IMR-90 (cell line): ENCODE data around the gene KIAA0513. TPM values are rescaled to one million over a fixed set of nuclear protein-coding genes. Genes with fewer than 3 reads are reported as not detected.

ENCODE experiments used
- ATAC-seq: fragments of 200-7000 bp; cut with Tn5 transposase; 2 replicates; pipeline ENCODE4 v1.9.1; 2020; ENCODE audit warnings: low read depth, mild to moderate bottlenecking, moderate library complexity
- BruUV-seq: library from RNA; stranded (reverse); fragments of 400-500 nt; replicated peaks from 2 replicates; lab custom pipeline; 2021; lab: Mats Ljungman, UMichigan
- CTCF ChIA-PET: fragments of 300-600 bp; formaldehyde crosslinking; extraction: SDS; loops from one replicate; lab custom pipeline; 2021; ENCODE audit warnings: antibody characterized with exemption; lab: Yijun Ruan, JAX
- POLR2A ChIA-PET: fragments of 300-600 bp; sonication (Branson Sonifier 250); formaldehyde crosslinking; loops from one replicate; lab custom pipeline; 2022; ENCODE audit warnings: antibody characterized with exemption; ENCODE audit not compliant: unreplicated experiment; lab: Charles Lee
- DNase-seq: peaks from one replicate; pipeline ENCODE4 v3.0.0; 2013
- H2AFZ ChIP-seq: replicated peaks from 2 replicates; pipeline ENCODE3; 2013; ENCODE audit warnings: low read length, mild to moderate bottlenecking; ENCODE audit not compliant: poor library complexity
- H2AK5ac ChIP-seq: 2 replicates; pipeline ENCODE4 v1.6.1; 2013; ENCODE audit warnings: low read depth, low read length, inconsistent platforms
- H2AK9ac ChIP-seq: replicated peaks from 2 replicates; pipeline ENCODE3; 2013; ENCODE audit warnings: mild to moderate bottlenecking, low read depth, low read length, moderate library complexity; ENCODE audit not compliant: poor library complexity
- H2BK120ac ChIP-seq: 2 replicates; pipeline ENCODE4 v1.6.1; 2013; ENCODE audit warnings: low read depth, low read length, inconsistent platforms
- H2BK15ac ChIP-seq: 3 replicates; pipeline ENCODE4 v1.6.1; 2013; ENCODE audit warnings: low read depth, low read length, inconsistent platforms
- H2BK20ac ChIP-seq: 2 replicates; pipeline ENCODE4 v1.6.1; 2013; ENCODE audit warnings: low read depth, mild to moderate bottlenecking, inconsistent platforms, low read length, moderate library complexity
- H2BK5ac ChIP-seq: 2 replicates; pipeline ENCODE4 v1.6.1; 2013; ENCODE audit warnings: mild to moderate bottlenecking, low read depth, low read length, inconsistent platforms; ENCODE audit not compliant: poor library complexity, severe bottlenecking
- H3K14ac ChIP-seq: replicated peaks from 2 replicates; pipeline ENCODE4 v1.6.1; 2013; ENCODE audit warnings: low read depth, low read length, inconsistent platforms
- H3K18ac ChIP-seq: 2 replicates; pipeline ENCODE4 v1.6.1; 2013; ENCODE audit warnings: low read depth, low read length, control low read depth
- H3K23ac ChIP-seq: 2 replicates; pipeline ENCODE4 v1.6.1; 2013; ENCODE audit warnings: low read depth, low read length, inconsistent platforms
- H3K27ac ChIP-seq: 2 replicates; pipeline ENCODE4 v1.5.1; 2013; ENCODE audit warnings: mild to moderate bottlenecking, control low read depth, low read length; ENCODE audit not compliant: insufficient read depth
- H3K27me3 ChIP-seq: 2 replicates; pipeline ENCODE4 v1.6.1; 2013; ENCODE audit warnings: low read length; ENCODE audit not compliant: control insufficient read depth, insufficient read depth
- H3K36me3 ChIP-seq: 2 replicates; pipeline ENCODE4 v1.6.1; 2013; ENCODE audit warnings: low read length, mixed read lengths; ENCODE audit not compliant: control insufficient read depth, insufficient read depth
- H3K4ac ChIP-seq: 2 replicates; pipeline ENCODE4 v1.6.1; 2013; ENCODE audit warnings: low read depth, low read length, inconsistent platforms
- H3K4me1 ChIP-seq: 2 replicates; pipeline ENCODE4 v1.6.1; 2013; ENCODE audit warnings: low read length, mixed read lengths; ENCODE audit not compliant: control insufficient read depth, insufficient read depth
- H3K4me2 ChIP-seq: 2 replicates; pipeline ENCODE4 v1.6.1; 2013; ENCODE audit warnings: low read depth, mild to moderate bottlenecking, control low read depth, low read length, moderate library complexity
- H3K4me3 ChIP-seq: 2 replicates; pipeline ENCODE4 v1.5.1; 2013; ENCODE audit warnings: low read depth, mild to moderate bottlenecking, control low read depth, low read length, moderate library complexity; ENCODE audit not compliant: insufficient read depth
- H3K56ac ChIP-seq: 2 replicates; pipeline ENCODE4 v1.6.1; 2013; ENCODE audit warnings: low read length, inconsistent platforms; ENCODE audit not compliant: insufficient read depth; ENCODE audit errors: extremely low read depth
- H3K79me1 ChIP-seq, 2 experiments: 2 replicates each; pipeline ENCODE4 v1.6.1; 2013; ENCODE audit warnings: low read length in 2 of 2, inconsistent platforms in 1 of 2, low read depth in 1 of 2
- H3K9ac ChIP-seq: 2 replicates; pipeline ENCODE4 v1.6.1; 2013; ENCODE audit warnings: low read depth, low read length, control low read depth
- H3K9me1 ChIP-seq: 2 replicates; pipeline ENCODE4 v1.6.1; 2013; ENCODE audit warnings: low read length, inconsistent platforms; ENCODE audit not compliant: insufficient read depth
- H3K9me3 ChIP-seq: 2 replicates; pipeline ENCODE4 v1.6.1; 2013; ENCODE audit warnings: low read length; ENCODE audit not compliant: control insufficient read depth, insufficient read depth
- H4K20me1 ChIP-seq: 2 replicates; pipeline ENCODE4 v1.6.1; 2013; ENCODE audit warnings: low read length, inconsistent platforms; ENCODE audit not compliant: insufficient read depth
- H4K5ac ChIP-seq: 2 replicates; pipeline ENCODE4 v1.6.1; 2013; ENCODE audit warnings: mild to moderate bottlenecking, low read depth, low read length, control low read depth
- H4K8ac ChIP-seq, 2 experiments: 2 replicates each; pipeline ENCODE4 v1.6.1; 2013; ENCODE audit warnings: low read depth in 2 of 2, low read length in 2 of 2, control low read depth in 1 of 2, inconsistent platforms in 1 of 2
- H4K91ac ChIP-seq: 2 replicates; pipeline ENCODE4 v1.6.1; 2013; ENCODE audit warnings: low read depth, low read length, inconsistent platforms; ENCODE audit not compliant: insufficient read depth
- CEBPB ChIP-seq: IDR thresholded peaks from 2 replicates; pipeline ENCODE4 v1.6.1; 2012; ENCODE audit warnings: low read depth, low read length, improper control_type of control experiment
- CHD1 ChIP-seq: IDR thresholded peaks from 2 replicates; pipeline ENCODE4 v1.6.1; 2012; ENCODE audit warnings: low read depth, low read length, improper control_type of control experiment
- FOS ChIP-seq: fragments of 150-350 bp; IDR thresholded peaks from 2 replicates; pipeline ENCODE4 v1.6.1; 2016; ENCODE audit warnings: low read depth, low read length
- MAFK ChIP-seq: IDR thresholded peaks from 2 replicates; pipeline ENCODE4 v1.6.1; 2012; ENCODE audit warnings: low read depth, low read length, improper control_type of control experiment
- MAZ ChIP-seq: IDR thresholded peaks from 2 replicates; pipeline ENCODE4 v1.6.1; 2012; ENCODE audit warnings: low read depth, mild to moderate bottlenecking, low read length, improper control_type of control experiment, moderate library complexity, borderline replicate concordance
- MXI1 ChIP-seq: IDR thresholded peaks from 2 replicates; pipeline ENCODE4 v1.6.1; 2012; ENCODE audit warnings: low read depth, mild to moderate bottlenecking, low read length, moderate library complexity, borderline replicate concordance
- RAD21 ChIP-seq: IDR thresholded peaks from 2 replicates; pipeline ENCODE4 v1.6.1; 2012; ENCODE audit warnings: low read length, improper control_type of control experiment
- RCOR1 ChIP-seq: IDR thresholded peaks from 2 replicates; pipeline ENCODE4 v1.6.1; 2012; ENCODE audit warnings: mild to moderate bottlenecking, low read length, improper control_type of control experiment; ENCODE audit not compliant: insufficient replicate concordance
- RFX5 ChIP-seq: IDR thresholded peaks from 2 replicates; pipeline ENCODE4 v1.8.0; 2012; ENCODE audit warnings: low read depth, mild to moderate bottlenecking, low read length, moderate library complexity
- SMC3 ChIP-seq: fragments of 150-350 bp; IDR thresholded peaks from 2 replicates; pipeline ENCODE4 v1.6.1; 2016; ENCODE audit warnings: low read depth, mild to moderate bottlenecking, antibody characterized with exemption, low read length, moderate library complexity
- WGBS, 2 experiments: methylation state at CpG; one replicate each; pipeline versions ENCODE4 v1.1.5 to v1.1.7; 2013; ENCODE audit warnings: missing lambda C conversion rate in 2 of 2; ENCODE audit not compliant: insufficient read length in 1 of 2; ENCODE audit errors: extremely low coverage in 2 of 2; 5-methylcytosine and 5-hydroxymethylcytosine counted together
- dilution Hi-C: fragments of 300-500 bp; cut with HindIII; formaldehyde crosslinking; loops from one replicate; pipeline ENCODE4 v1.14.3; 2018; ENCODE audit warnings: low sequenced_read_pairs; ENCODE audit not compliant: unreplicated experiment
- in situ Hi-C: fragments of 300-500 bp; cut with MboI; formaldehyde crosslinking; loops from 3 replicates; pipeline ENCODE4 v1.14.3; 2019; ENCODE audit warnings: low sequenced_read_pairs, inconsistent platforms, mixed read lengths
- intact Hi-C: fragments of 100-400 bp; cut with micrococcal nuclease; formaldehyde crosslinking; loops from 2 replicates; pipeline ENCODE4 v1.10.0; 2022
- polyA plus RNA-seq, 3 experiments: library from polyadenylated mRNA; depleted of rRNA; stranded (reverse); fragments of >200 nt; gene quantifications; 2 replicates each; pipeline ENCODE4 v1.2.3, GENCODE V29; 2012; ENCODE audit warnings: low replicate concordance in 1 of 3
- total RNA-seq: library from RNA; depleted of rRNA; stranded (reverse); fragments of >200 nt; gene quantifications from 2 replicates; pipeline ENCODE4 v1.2.3, GENCODE V29; 2012
- TF ChIP-seq, protein P1 (sequence below): fragments of 150-350 bp; IDR thresholded peaks from 2 replicates; pipeline ENCODE4 v1.6.1; 2017; ENCODE audit warnings: mild to moderate bottlenecking, antibody characterized with exemption, low read length, low read depth
- TF ChIP-seq, protein P2 (sequence below): conservative IDR thresholded peaks from 2 replicates; pipeline ENCODE4 v1.5.1; 2012; ENCODE audit warnings: mild to moderate bottlenecking, low read depth, low read length, improper control_type of control experiment
- TF ChIP-seq, protein P3 (sequence below): fragments of 150-350 bp; IDR thresholded peaks from 2 replicates; pipeline ENCODE4 v1.6.1; 2016; ENCODE audit warnings: low read depth, mild to moderate bottlenecking, low read length, moderate library complexity, borderline replicate concordance

Gene KIAA0513
- total and polyA plus RNA-seq, 2 of the 4 experiments (the other 2 are of a cell fraction), result 9.5 TPM

DNA sequence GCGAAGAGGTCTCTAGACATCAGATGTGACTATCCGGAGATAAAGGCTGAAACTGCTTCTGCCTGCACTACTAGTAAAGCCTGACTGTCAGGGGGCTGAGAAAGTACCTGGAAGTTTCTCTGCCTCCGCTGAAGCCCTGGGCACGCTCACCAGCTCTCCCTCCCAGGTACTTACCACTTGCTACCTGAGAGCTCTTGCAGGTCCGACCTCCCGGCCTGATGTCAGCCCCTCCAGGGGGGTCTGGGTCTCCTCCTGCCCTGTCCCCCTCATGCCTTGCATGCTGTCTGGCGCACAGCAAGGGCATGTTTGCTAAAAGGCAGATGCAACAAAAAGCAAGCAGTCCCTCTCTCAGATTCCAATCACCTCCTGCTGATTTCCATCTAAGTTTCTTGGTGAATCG lies 33.7 kb upstream of the KIAA0513 start:
- dilution Hi-C loops, result no loop called here
- H3K9me3 ChIP-seq, result no peaks in the 10 kb centered on the region
- BruUV-seq, result no TSS peak

More for the DNA sequence above, 33.7 kb upstream of the KIAA0513 start:
- DNase-seq, result no peak
- ATAC-seq, result no peak
- peak overlapping the region; percentile 98 for H3K27ac ChIP-seq
- peak overlapping the region; percentile 97 for H2BK120ac ChIP-seq
- peak overlapping the region; percentile 79; the same call in 1 of the 2 replicates for H3K56ac ChIP-seq
- H3K14ac ChIP-seq, result peak overlapping the region; percentile 89
- peaks cover 22% of the 10 kb centered on the region for H3K9me1 ChIP-seq
- peaks cover 41 to 66% of the 10 kb centered on the region in 2 experiments for H3K79me1 ChIP-seq
- in situ Hi-C loops (no loop called here), intact Hi-C loops (no loop called here)
- peak overlapping the region; percentile 56 to 96 for H4K8ac ChIP-seq
- peak overlapping the region; percentile 97 for H2AK9ac ChIP-seq
- H3K4me1 ChIP-seq, result peaks cover 38% of the 10 kb centered on the region
- H3K23ac ChIP-seq, result peak overlapping the region; percentile 88
- ChIA-PET POLR2A (interaction anchor here (0.6 to 1.4 kb wide), 3 partner anchors 10 to 21 kb away, joined by 3 to 14 read pairs (median 3); no protein-coding TSS in a partner anchor), CTCF (no interaction called here)
- H3K18ac ChIP-seq, result peak overlapping the region; percentile 94
- peak overlapping the region; percentile 89 for H2BK15ac ChIP-seq
- no peaks in the 10 kb centered on the region for H3K27me3 ChIP-seq
- H3K9ac ChIP-seq, result peak overlapping the region; percentile 73
- WGBS, 2 experiments, result 100% methylated on average over 4 of the region's 8 CpGs; no CpG with 5 or more reads in 1 of the 2 experiments
- peaks cover 34% of the 10 kb centered on the region for H3K36me3 ChIP-seq
- H2AFZ ChIP-seq, result no peak overlapping the region
- H4K91ac ChIP-seq, result peak overlapping the region; percentile 97
- H2AK5ac ChIP-seq, result peak overlapping the region; percentile 99
- H3K4ac ChIP-seq, result peak overlapping the region; percentile 98
- H2BK20ac ChIP-seq, result peak overlapping the region; percentile 91
- TF ChIP-seq, protein P1, sequence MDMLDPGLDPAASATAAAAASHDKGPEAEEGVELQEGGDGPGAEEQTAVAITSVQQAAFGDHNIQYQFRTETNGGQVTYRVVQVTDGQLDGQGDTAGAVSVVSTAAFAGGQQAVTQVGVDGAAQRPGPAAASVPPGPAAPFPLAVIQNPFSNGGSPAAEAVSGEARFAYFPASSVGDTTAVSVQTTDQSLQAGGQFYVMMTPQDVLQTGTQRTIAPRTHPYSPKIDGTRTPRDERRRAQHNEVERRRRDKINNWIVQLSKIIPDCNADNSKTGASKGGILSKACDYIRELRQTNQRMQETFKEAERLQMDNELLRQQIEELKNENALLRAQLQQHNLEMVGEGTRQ, result no peak
- TF ChIP-seq, protein P2, sequence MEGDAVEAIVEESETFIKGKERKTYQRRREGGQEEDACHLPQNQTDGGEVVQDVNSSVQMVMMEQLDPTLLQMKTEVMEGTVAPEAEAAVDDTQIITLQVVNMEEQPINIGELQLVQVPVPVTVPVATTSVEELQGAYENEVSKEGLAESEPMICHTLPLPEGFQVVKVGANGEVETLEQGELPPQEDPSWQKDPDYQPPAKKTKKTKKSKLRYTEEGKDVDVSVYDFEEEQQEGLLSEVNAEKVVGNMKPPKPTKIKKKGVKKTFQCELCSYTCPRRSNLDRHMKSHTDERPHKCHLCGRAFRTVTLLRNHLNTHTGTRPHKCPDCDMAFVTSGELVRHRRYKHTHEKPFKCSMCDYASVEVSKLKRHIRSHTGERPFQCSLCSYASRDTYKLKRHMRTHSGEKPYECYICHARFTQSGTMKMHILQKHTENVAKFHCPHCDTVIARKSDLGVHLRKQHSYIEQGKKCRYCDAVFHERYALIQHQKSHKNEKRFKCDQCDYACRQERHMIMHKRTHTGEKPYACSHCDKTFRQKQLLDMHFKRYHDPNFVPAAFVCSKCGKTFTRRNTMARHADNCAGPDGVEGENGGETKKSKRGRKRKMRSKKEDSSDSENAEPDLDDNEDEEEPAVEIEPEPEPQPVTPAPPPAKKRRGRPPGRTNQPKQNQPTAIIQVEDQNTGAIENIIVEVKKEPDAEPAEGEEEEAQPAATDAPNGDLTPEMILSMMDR, result no peak
- TF ChIP-seq SMC3 (no peak), MXI1 (no peak), FOS (no peak), CHD1 (no peak), CEBPB (no peak), MAFK (no peak), RCOR1 (no peak), RAD21 (no peak), MAZ (no peak), RFX5 (no peak)
- TF ChIP-seq, protein P3, sequence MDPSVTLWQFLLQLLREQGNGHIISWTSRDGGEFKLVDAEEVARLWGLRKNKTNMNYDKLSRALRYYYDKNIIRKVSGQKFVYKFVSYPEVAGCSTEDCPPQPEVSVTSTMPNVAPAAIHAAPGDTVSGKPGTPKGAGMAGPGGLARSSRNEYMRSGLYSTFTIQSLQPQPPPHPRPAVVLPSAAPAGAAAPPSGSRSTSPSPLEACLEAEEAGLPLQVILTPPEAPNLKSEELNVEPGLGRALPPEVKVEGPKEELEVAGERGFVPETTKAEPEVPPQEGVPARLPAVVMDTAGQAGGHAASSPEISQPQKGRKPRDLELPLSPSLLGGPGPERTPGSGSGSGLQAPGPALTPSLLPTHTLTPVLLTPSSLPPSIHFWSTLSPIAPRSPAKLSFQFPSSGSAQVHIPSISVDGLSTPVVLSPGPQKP, result no peak
- no peak overlapping the region for H3K4me2 ChIP-seq
- peak overlapping the region; percentile 98 for H2BK5ac ChIP-seq
- peak overlapping the region; percentile 93 for H4K5ac ChIP-seq
- H3K4me3 ChIP-seq, result no peak overlapping the region
- no peaks in the 10 kb centered on the region; the same call in 1 of the 2 replicates for H4K20me1 ChIP-seq
